Dendritic cell treated with granulocyte-macrophage colony-stimulating factor and Interleukin-4, amounts not matched to agents 40 ng/mL and 50 ng/mL, for 4 days (primary cell): Measurements from ENCODE around the gene FMNL3.

Source experiments
- H3K27ac Mint-ChIP-seq: one replicate; pipeline ENCODE4 v1.8.0; 2022; ENCODE audit warnings: mild to moderate bottlenecking, mixed read lengths
- H3K27me3 Mint-ChIP-seq: one replicate; pipeline ENCODE4 v1.8.0; 2022; ENCODE audit warnings: mild to moderate bottlenecking, mixed read lengths
- H3K36me3 Mint-ChIP-seq: one replicate; pipeline ENCODE4 v1.8.0; 2022; ENCODE audit warnings: low read depth, mixed read lengths
- H3K4me1 Mint-ChIP-seq: one replicate; pipeline ENCODE4 v1.8.0; 2022; ENCODE audit warnings: low read depth, mixed read lengths
- H3K4me3 Mint-ChIP-seq: one replicate; pipeline ENCODE4 v1.8.0; 2022; ENCODE audit warnings: mild to moderate bottlenecking, moderate library complexity, mixed read lengths
- H3K9me3 Mint-ChIP-seq: one replicate; pipeline ENCODE4 v1.8.0; 2022; ENCODE audit warnings: mixed read lengths
- intact Hi-C: fragments of 100-400 bp; cut with micrococcal nuclease; formaldehyde crosslinking; loops from one replicate; pipeline ENCODE4 v1.15.0; 2022

The FMNL3 gene

DNA sequence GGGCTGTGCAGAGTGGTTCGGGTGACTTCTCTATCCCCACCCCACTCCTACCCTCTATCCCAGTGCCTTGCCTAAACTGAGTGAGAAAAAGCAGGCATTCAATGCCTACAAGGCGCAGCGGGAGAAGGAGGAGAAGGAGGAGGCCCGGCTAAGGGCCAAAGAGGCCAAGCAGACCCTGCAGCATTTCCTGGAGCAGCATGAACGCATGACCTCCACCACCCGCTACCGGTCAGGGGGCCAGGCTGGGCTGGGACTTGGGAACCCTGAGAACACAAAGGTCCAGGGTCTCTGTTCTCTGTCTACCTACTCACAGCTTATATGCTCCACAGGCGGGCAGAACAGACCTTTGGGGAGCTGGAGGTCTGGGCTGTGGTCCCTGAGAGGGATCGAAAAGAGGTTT is 72.2 kb downstream of the FMNL3 start:
- peaks cover 12% of the 10 kb centered on the region for H3K4me1 Mint-ChIP-seq
- H3K9me3 Mint-ChIP-seq = no peaks in the 10 kb centered on the region
- H3K36me3 Mint-ChIP-seq = no peaks in the 10 kb centered on the region
- no peak overlapping the region for H3K4me3 Mint-ChIP-seq
- intact Hi-C loops = no loop called here
- no peak overlapping the region for H3K27ac Mint-ChIP-seq
- peaks cover 2% of the 10 kb centered on the region for H3K27me3 Mint-ChIP-seq

GRCh38 chr12:49633703-49634345 is 73.4 kb downstream of the FMNL3 start:
- Mint-ChIP-seq H3K27me3 (peaks cover 2% of the 10 kb centered on the region), H3K9me3 (no peaks in the 10 kb centered on the region), H3K4me3 (no peak overlapping the region), H3K36me3 (no peaks in the 10 kb centered on the region), H3K27ac (no peak overlapping the region), H3K4me1 (peaks cover 16% of the 10 kb centered on the region)
- intact Hi-C loops = no loop called here

- peaks cover 2% of the 10 kb centered on the region for H3K27me3 Mint-ChIP-seq
- H3K9me3 Mint-ChIP-seq = no peaks in the 10 kb centered on the region
- intact Hi-C loops = no loop called here
- H3K36me3 Mint-ChIP-seq = no peaks in the 10 kb centered on the region
- no peak overlapping the region for H3K27ac Mint-ChIP-seq
- no peak overlapping the region for H3K4me3 Mint-ChIP-seq
- H3K4me1 Mint-ChIP-seq = peaks cover 16% of the 10 kb centered on the region
Measured at GRCh38 chr12:49632986-49633702, 74.1 kb downstream of the FMNL3 start.

DNA sequence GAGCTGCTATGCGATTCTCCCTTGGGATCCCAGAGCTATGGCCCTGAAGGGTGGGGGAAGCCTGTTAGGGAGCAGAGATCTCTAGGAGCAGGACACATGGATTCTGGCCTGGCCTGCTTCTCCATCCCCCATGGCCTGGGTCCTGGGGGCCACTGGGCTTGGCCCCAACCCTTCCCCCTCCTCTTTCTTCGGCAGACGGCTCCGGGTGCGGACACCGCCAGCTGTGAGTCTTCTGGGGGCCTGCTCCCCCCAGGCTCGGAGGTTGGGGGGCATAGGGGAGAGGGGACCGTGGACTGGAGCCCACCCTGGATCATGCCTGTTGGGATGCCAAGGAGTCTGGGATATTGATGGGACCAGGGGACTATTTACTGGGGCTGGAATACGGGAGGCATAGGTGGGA is 74.8 kb downstream of the FMNL3 start:
- H3K36me3 Mint-ChIP-seq = no peaks in the 10 kb centered on the region
- intact Hi-C loops = no loop called here
- no peak overlapping the region for H3K4me3 Mint-ChIP-seq
- peaks cover 15% of the 10 kb centered on the region for H3K4me1 Mint-ChIP-seq
- no peak overlapping the region for H3K27ac Mint-ChIP-seq
- peaks cover 2% of the 10 kb centered on the region for H3K27me3 Mint-ChIP-seq
- H3K9me3 Mint-ChIP-seq = no peaks in the 10 kb centered on the region

- peaks cover 6% of the 10 kb centered on the region for H3K4me1 Mint-ChIP-seq
Measured at GRCh38 chr12:49631336-49631907, 75.8 kb downstream of the FMNL3 start.

DNA sequence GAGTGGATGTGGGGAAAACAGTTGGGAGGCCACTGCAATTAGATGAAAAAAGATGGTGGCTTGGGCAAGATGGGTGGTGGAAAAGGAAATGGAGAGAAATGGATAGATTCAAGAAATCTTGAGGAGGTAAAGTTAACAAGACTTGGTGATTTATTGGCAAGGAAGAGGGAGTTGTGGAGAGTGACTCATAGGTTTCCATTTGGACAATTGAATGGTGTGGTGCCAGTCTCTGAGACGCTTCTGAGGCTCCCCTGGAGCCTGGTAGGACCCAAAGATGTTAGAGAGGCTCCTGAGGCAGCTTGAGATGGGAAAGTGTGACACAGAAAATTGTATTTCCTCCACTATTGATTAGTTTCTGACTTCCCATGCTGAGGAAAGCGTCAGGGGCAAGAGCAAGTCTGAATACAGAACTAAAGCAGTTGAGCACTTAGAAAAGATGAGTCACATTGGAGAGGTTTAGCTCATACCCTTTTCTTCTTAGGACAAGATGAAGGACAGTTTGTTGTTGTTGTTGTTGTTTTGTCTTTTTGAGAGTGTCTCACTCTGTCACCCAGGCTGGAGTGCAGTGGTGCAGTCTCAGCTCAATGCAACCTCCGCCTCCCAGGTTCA is 79.3 kb downstream of the FMNL3 start:
- no peak overlapping the region for H3K27ac Mint-ChIP-seq
- H3K9me3 Mint-ChIP-seq = no peaks in the 10 kb centered on the region
- no peaks in the 10 kb centered on the region for H3K36me3 Mint-ChIP-seq
- intact Hi-C loops = no loop called here
- peaks cover 10% of the 10 kb centered on the region for H3K27me3 Mint-ChIP-seq
- H3K4me1 Mint-ChIP-seq = peaks cover 19% of the 10 kb centered on the region
- no peak overlapping the region for H3K4me3 Mint-ChIP-seq

More at GRCh38 chr12:49631336-49631907, 75.8 kb downstream of the FMNL3 start:
- Mint-ChIP-seq H3K36me3 (no peaks in the 10 kb centered on the region), H3K27ac (no peak overlapping the region), H3K4me3 (no peak overlapping the region), H3K27me3 (peaks cover 2% of the 10 kb centered on the region), H3K9me3 (no peaks in the 10 kb centered on the region)
- intact Hi-C loops = no loop called here

DNA sequence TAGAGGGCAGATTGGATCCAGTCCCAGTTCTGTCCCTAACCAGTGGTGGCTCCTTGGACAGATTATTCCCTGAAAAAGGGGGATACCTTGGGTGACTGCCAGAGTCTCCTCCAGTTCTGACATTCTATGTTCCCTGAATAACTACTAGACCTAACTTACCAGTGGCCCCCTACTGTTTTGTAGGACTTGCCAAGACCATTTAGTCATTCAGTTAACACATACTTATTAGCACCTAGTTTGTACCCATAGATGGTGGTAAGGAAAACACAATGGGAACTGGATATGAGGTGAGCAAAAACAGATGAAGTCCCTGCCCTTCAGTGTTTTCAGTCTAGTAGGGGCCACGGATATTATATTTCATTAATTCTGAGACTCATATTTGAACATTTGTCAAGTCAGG is 80.4 kb downstream of the FMNL3 start:
- intact Hi-C loops = no loop called here
- Mint-ChIP-seq H3K27me3 (peaks cover 16% of the 10 kb centered on the region), H3K4me3 (no peak overlapping the region), H3K9me3 (no peaks in the 10 kb centered on the region), H3K36me3 (no peaks in the 10 kb centered on the region), H3K27ac (no peak overlapping the region), H3K4me1 (peaks cover 25% of the 10 kb centered on the region)

DNA sequence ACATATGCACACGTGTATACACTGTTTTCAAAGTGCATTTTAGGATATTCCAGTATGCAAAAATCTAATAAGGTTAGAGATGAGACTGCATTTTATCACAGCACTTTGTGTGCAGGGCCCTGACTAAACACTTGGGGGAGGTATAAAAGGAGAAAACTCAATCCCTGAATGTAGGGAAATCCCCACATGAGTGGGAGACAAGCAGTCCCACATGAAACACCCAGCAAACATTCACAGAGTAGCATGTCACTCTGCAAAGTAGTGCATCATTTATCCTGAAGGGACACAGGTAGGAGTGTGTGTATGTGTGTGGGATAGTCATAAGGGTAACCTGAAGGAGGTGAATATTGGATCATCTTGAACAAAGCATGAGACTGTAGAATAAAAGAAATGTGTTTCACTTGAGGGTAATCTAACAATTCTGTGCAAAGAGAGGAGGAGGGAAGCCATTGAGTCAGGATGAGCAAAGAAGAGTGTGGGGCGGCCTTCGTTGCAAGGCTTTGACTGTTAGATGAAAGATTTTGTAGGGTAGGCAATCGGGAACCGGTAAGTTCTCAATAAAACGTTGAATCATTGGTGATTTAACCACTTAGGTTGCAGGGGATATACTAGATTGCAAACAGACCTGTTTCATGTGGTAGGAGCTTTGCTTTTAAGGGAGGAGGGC is 80.9 kb downstream of the FMNL3 start:
- Mint-ChIP-seq H3K4me3 (no peak overlapping the region), H3K9me3 (no peaks in the 10 kb centered on the region), H3K4me1 (peaks cover 25% of the 10 kb centered on the region), H3K27me3 (peaks cover 21% of the 10 kb centered on the region), H3K36me3 (no peaks in the 10 kb centered on the region), H3K27ac (no peak overlapping the region)
- intact Hi-C loops = no loop called here

DNA sequence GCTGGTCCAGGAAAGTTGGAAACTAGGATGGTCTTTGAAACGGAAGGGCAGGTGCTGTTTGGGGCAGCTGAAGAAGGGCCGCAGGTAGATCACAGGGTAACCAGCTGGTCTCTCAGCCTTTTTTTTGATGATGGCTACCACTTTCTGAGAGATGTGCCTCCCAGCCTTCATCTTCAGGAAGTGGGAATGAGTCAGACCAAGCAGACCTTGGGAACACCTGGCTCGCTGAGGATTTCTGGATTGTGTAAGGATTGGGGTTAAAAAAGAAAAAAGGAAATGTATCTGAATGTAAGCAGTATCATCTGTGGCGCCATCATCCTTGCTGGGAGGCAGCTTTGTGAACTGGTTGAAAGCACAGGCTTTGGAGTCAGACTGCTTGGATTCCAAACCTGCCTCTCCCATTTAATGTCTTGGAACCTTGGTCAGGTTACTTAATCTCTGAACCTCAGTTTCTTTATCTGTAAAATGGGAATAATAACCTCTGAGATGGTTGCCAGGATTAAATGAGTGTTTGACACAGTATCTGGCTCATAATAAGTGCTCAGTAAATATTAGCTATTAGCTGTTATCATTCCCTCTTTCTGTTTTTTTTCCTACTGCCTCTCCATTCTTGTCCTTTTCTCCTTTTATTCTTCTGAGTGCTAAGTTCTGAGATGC is 82.2 kb downstream of the FMNL3 start:
- Mint-ChIP-seq H3K4me3 (no peak overlapping the region), H3K27me3 (peaks cover 29% of the 10 kb centered on the region), H3K9me3 (no peaks in the 10 kb centered on the region), H3K36me3 (no peaks in the 10 kb centered on the region), H3K27ac (no peak overlapping the region), H3K4me1 (peaks cover 25% of the 10 kb centered on the region)
- intact Hi-C loops = no loop called here

GRCh38 chr12:49623142-49623904 is 83.9 kb downstream of the FMNL3 start, which contains the start of gene PRPF40B:
PRPF40B (plus strand) TSS chr12:49623561; CDS start chr12:49623591, 30 bp downstream.
- Mint-ChIP-seq H3K4me1 (peaks cover 19% of the 10 kb centered on the region), H3K9me3 (no peaks in the 10 kb centered on the region), H3K4me3 (peak within 1 kb of the TSS; percentile 74), H3K27me3 (peaks cover 46% of the 10 kb centered on the region), H3K27ac (peak within 1 kb of the TSS; percentile 61), H3K36me3 (no peaks in the 10 kb centered on the region)
- intact Hi-C loops = no loop called here

DNA sequence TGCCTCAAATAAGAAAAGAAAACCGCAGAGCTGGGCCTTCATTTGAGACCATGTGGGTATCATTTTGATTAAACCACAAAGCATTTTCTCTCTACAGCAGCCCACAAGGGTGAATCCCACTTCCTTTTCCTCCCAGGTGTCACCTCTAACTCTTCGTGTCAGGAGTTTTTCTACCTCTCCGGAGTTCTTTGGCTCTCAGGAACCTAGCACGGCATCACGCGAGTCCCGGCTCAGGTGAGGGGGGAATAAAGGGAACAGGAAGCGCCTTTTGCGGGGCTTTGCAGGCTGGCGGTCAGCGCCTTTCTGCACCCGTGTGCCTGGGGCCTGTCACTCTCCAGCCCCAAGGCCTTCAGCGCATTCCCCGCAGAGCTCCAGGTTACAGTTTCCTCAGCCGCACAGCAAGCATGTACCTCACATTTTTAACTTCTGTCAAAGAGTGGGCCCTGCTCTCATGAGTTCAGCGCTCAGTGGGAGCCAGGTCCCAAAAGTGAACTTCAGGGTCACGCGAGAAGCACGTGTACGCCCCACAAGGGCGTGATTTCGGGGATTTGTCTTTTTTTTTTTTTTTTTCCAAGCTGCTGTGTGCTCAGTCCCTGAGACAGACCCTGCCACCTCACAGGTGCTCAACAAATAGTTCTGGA is 84.6 kb downstream of the FMNL3 start:
- Mint-ChIP-seq H3K9me3 (no peaks in the 10 kb centered on the region), H3K4me3 (peak overlapping the region; percentile 74), H3K27ac (peak overlapping the region; percentile 61), H3K36me3 (no peaks in the 10 kb centered on the region), H3K4me1 (peaks cover 19% of the 10 kb centered on the region), H3K27me3 (peaks cover 53% of the 10 kb centered on the region)
- intact Hi-C loops = no loop called here

GRCh38 chr12:49621651-49622500 is 85.3 kb downstream of the FMNL3 start:
- Mint-ChIP-seq H3K9me3 (no peaks in the 10 kb centered on the region), H3K4me1 (peaks cover 19% of the 10 kb centered on the region), H3K27me3 (peaks cover 58% of the 10 kb centered on the region), H3K36me3 (no peaks in the 10 kb centered on the region), H3K4me3 (peak overlapping the region; percentile 74), H3K27ac (peak overlapping the region; percentile 61)
- intact Hi-C loops = no loop called here
